HG02870 (cell line): ENCODE measurements around the gene KCNH6.

Source experiments
- ATAC-seq: cut with Tn5 transposase; IDR thresholded peaks from one replicate; pipeline ENCODE4 v1.9.1; 2021; ENCODE audit warnings: mild to moderate bottlenecking, moderate library complexity; ENCODE audit not compliant: unreplicated experiment

Gene KCNH6

GRCh38 chr17:63523253-63523855 is at the start of gene KCNH6:
Gene KCNH6 (plus strand): TSS chr17:63523358. CDS start chr17:63523414, 56 bp downstream.
- ATAC-seq, result no peak

GRCh38 chr17:63474174-63474573 is 49.0 kb upstream of the KCNH6 start:
- no peak for ATAC-seq

GRCh38 chr17:63474586-63475460 is 48.3 kb upstream of the KCNH6 start:
- no peak for ATAC-seq

- no peak for ATAC-seq
These were observed 47.4 kb upstream of the KCNH6 start for GRCh38 chr17:63475491-63476412.

- no peak for ATAC-seq
These were observed 46.7 kb upstream of the KCNH6 start for GRCh38 chr17:63476459-63476853.

- ATAC-seq, result no peak
These were observed 46.2 kb upstream of the KCNH6 start, which contains the start of gene ACE for GRCh38 chr17:63476854-63477479. Gene ACE (plus strand): TSS chr17:63477061. CDS start chr17:63477095, 34 bp downstream.

- no peak for ATAC-seq
These were observed 45.4 kb upstream of the KCNH6 start for GRCh38 chr17:63477480-63478440.

- ATAC-seq, result peak; percentile 69
These were observed 44.2 kb upstream of the KCNH6 start for GRCh38 chr17:63478814-63479494.

GRCh38 chr17:63479495-63480184 is 43.5 kb upstream of the KCNH6 start:
- ATAC-seq, result no peak

GRCh38 chr17:63480192-63480784 is 42.9 kb upstream of the KCNH6 start:
- no peak for ATAC-seq

GRCh38 chr17:63480826-63481487 is 42.2 kb upstream of the KCNH6 start:
- no peak for ATAC-seq

- ATAC-seq, result no peak
These were observed 41.7 kb upstream of the KCNH6 start for GRCh38 chr17:63481488-63481870.

- ATAC-seq, result no peak
These were observed 40.6 kb upstream of the KCNH6 start for GRCh38 chr17:63482509-63482908.

- no peak for ATAC-seq
These were observed 40.1 kb upstream of the KCNH6 start for GRCh38 chr17:63483038-63483437.

- no peak for ATAC-seq
These were observed 39.2 kb upstream of the KCNH6 start for GRCh38 chr17:63483655-63484575.

- no peak for ATAC-seq
These were observed 36.7 kb upstream of the KCNH6 start for GRCh38 chr17:63486317-63487013.
